H1 (cell line): ENCODE data around the gene AKT1S1. TPM values are rescaled to one million over a fixed set of nuclear protein-coding genes. Genes with fewer than 3 reads are reported as not detected.

Experiments
- CBX5 ChIP-seq: fragments of 300-800, 300-1000 bp; sonication (generic); IDR thresholded peaks from 2 replicates; pipeline ENCODE4 v1.7.1; 2016; ENCODE audit warnings: antibody characterized with exemption, low read length, low read depth
- EGR1 ChIP-seq: IDR thresholded peaks from 2 replicates; pipeline ENCODE4 v1.6.1; 2011; ENCODE audit warnings: low read depth, low read length, borderline replicate concordance
- FOSL1 ChIP-seq: IDR thresholded peaks from 2 replicates; pipeline ENCODE4 v1.6.1; 2011; ENCODE audit warnings: mild to moderate bottlenecking, low read depth, low read length, moderate library complexity; ENCODE audit not compliant: insufficient read depth
- RAD21 ChIP-seq, 2 experiments: IDR thresholded peaks in 1 of 2; conservative IDR thresholded peaks in 1 of 2; 2 replicates each; pipeline ENCODE4 v1.6.1; 2011; ENCODE audit warnings: low read depth in 2 of 2, low read length in 2 of 2, improper control_type of control experiment in 1 of 2, inconsistent platforms in 1 of 2, mild to moderate bottlenecking in 1 of 2, moderate library complexity in 1 of 2
- SAP30 ChIP-seq: fragments of 300-600 bp; sonication (generic); IDR thresholded peaks from 2 replicates; pipeline ENCODE4 v1.7.1; 2012; ENCODE audit warnings: low read length, moderate library complexity, mild to moderate bottlenecking, inconsistent platforms; ENCODE audit not compliant: insufficient read depth, insufficient replicate concordance
- YY1 ChIP-seq: IDR thresholded peaks from 2 replicates; pipeline ENCODE4 v1.6.1; 2011; ENCODE audit warnings: low read depth, mild to moderate bottlenecking, low read length
- polyA plus RNA-seq, 7 experiments: library from polyadenylated mRNA; depleted of rRNA in 3 of 7; stranded (reverse) in 5 of 7; unstranded in 2 of 7; fragments of >200 nt in 5 of 7; fragments of 200-250 nt in 2 of 7; gene quantifications; 1 replicate in 5 of 7; 2 replicates in 1 of 7; 4 replicates in 1 of 7; pipeline versions ENCODE4 v1.2.1 to v1.2.3, GENCODE V29; 2011 to 2013; ENCODE audit warnings: missing spikeins in 2 of 7, mixed read lengths in 2 of 7
- total RNA-seq: library from RNA; stranded (reverse); fragmentation: NEBNext Ultra II Directional; extraction: Animal tissue kit (Norgen Biotek cat#: 25700); gene quantifications from 2 replicates; pipeline ENCODE4 v1.2.1, GENCODE V29; 2021
- TF ChIP-seq, protein P1 (sequence below): fragments of 300-600 bp; sonication (generic); IDR thresholded peaks from 2 replicates; pipeline ENCODE4 v1.7.1; 2012; ENCODE audit warnings: low read length, moderate library complexity, mild to moderate bottlenecking, inconsistent platforms; ENCODE audit not compliant: insufficient replicate concordance
- TF ChIP-seq, protein P2 (sequence below): IDR thresholded peaks from 2 replicates; pipeline ENCODE4 v1.6.1; 2012; ENCODE audit warnings: inconsistent platforms

Gene AKT1S1
- total and polyA plus RNA-seq, 2 of the 8 experiments (the other 6 are each of a cell fraction or from before 2014, with no cell fraction given) = 40.7 to 45.9 TPM

DNA sequence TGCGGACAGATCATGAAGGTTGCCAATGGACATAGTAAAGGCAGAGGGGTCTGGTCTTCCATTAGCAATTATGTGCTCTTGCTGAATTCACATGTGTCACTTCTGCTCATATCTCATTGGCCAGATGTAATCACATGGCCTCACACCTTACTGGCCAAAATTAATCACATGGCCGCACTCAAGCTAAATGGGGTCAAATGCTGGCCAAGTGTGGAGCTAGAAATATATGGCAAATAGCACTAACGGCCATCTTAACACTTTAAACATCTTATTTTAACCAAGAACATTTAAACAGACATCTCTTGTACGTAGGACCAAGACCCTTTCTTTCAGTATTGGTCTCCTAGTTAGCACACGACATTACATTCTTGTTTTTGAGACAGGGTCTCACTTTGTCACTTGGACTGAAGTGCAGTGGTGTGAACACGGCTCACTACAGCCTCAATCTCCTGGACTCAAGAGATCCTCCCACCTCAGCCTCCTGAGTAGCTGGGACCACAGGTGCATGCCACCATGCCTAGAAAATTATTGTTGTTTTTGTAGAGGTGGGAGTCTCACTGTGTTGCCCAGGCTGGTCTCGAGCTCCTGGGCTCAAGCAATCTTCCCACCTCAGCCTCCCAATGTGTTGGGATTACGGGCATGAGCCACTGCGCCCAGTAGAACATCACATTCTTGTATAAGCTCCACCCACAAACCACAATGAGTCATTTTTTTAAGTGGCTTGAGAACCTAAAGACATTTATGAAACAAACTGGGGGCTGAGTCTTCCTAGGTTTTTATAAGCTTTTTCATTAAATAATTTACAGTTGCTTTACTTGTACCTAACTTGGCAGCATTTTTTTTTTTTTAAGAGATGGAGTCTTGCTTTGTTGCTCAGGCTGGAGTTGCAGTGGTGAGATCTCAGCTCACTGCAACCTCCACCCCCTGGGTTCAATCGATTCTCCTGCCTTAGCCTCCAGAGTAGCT is 29.1 kb downstream of the AKT1S1 start (continued):
- TF ChIP-seq SAP30 (no peak), YY1 (no peak), RAD21 (IDR thresholded peaks at IDR 0.05 in 1 of 2, conservative IDR thresholded peaks at IDR 0.05 in 1 of 2; ENCODE audit: low read depth in 2 of 2, low read length in 2 of 2) (no peak), CBX5 (no peak), EGR1 (no peak), FOSL1 (no peak)
- TF ChIP-seq, protein P1, sequence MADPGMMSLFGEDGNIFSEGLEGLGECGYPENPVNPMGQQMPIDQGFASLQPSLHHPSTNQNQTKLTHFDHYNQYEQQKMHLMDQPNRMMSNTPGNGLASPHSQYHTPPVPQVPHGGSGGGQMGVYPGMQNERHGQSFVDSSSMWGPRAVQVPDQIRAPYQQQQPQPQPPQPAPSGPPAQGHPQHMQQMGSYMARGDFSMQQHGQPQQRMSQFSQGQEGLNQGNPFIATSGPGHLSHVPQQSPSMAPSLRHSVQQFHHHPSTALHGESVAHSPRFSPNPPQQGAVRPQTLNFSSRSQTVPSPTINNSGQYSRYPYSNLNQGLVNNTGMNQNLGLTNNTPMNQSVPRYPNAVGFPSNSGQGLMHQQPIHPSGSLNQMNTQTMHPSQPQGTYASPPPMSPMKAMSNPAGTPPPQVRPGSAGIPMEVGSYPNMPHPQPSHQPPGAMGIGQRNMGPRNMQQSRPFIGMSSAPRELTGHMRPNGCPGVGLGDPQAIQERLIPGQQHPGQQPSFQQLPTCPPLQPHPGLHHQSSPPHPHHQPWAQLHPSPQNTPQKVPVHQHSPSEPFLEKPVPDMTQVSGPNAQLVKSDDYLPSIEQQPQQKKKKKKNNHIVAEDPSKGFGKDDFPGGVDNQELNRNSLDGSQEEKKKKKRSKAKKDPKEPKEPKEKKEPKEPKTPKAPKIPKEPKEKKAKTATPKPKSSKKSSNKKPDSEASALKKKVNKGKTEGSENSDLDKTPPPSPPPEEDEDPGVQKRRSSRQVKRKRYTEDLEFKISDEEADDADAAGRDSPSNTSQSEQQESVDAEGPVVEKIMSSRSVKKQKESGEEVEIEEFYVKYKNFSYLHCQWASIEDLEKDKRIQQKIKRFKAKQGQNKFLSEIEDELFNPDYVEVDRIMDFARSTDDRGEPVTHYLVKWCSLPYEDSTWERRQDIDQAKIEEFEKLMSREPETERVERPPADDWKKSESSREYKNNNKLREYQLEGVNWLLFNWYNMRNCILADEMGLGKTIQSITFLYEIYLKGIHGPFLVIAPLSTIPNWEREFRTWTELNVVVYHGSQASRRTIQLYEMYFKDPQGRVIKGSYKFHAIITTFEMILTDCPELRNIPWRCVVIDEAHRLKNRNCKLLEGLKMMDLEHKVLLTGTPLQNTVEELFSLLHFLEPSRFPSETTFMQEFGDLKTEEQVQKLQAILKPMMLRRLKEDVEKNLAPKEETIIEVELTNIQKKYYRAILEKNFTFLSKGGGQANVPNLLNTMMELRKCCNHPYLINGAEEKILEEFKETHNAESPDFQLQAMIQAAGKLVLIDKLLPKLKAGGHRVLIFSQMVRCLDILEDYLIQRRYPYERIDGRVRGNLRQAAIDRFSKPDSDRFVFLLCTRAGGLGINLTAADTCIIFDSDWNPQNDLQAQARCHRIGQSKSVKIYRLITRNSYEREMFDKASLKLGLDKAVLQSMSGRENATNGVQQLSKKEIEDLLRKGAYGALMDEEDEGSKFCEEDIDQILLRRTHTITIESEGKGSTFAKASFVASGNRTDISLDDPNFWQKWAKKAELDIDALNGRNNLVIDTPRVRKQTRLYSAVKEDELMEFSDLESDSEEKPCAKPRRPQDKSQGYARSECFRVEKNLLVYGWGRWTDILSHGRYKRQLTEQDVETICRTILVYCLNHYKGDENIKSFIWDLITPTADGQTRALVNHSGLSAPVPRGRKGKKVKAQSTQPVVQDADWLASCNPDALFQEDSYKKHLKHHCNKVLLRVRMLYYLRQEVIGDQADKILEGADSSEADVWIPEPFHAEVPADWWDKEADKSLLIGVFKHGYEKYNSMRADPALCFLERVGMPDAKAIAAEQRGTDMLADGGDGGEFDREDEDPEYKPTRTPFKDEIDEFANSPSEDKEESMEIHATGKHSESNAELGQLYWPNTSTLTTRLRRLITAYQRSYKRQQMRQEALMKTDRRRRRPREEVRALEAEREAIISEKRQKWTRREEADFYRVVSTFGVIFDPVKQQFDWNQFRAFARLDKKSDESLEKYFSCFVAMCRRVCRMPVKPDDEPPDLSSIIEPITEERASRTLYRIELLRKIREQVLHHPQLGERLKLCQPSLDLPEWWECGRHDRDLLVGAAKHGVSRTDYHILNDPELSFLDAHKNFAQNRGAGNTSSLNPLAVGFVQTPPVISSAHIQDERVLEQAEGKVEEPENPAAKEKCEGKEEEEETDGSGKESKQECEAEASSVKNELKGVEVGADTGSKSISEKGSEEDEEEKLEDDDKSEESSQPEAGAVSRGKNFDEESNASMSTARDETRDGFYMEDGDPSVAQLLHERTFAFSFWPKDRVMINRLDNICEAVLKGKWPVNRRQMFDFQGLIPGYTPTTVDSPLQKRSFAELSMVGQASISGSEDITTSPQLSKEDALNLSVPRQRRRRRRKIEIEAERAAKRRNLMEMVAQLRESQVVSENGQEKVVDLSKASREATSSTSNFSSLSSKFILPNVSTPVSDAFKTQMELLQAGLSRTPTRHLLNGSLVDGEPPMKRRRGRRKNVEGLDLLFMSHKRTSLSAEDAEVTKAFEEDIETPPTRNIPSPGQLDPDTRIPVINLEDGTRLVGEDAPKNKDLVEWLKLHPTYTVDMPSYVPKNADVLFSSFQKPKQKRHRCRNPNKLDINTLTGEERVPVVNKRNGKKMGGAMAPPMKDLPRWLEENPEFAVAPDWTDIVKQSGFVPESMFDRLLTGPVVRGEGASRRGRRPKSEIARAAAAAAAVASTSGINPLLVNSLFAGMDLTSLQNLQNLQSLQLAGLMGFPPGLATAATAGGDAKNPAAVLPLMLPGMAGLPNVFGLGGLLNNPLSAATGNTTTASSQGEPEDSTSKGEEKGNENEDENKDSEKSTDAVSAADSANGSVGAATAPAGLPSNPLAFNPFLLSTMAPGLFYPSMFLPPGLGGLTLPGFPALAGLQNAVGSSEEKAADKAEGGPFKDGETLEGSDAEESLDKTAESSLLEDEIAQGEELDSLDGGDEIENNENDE = no peak
- TF ChIP-seq, protein P2, sequence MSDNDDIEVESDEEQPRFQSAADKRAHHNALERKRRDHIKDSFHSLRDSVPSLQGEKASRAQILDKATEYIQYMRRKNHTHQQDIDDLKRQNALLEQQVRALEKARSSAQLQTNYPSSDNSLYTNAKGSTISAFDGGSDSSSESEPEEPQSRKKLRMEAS = peak; percentile 57; the same call in 1 of the 2 replicates
